ENCODE data around the gene PPT2.

Gene PPT2

DNA sequence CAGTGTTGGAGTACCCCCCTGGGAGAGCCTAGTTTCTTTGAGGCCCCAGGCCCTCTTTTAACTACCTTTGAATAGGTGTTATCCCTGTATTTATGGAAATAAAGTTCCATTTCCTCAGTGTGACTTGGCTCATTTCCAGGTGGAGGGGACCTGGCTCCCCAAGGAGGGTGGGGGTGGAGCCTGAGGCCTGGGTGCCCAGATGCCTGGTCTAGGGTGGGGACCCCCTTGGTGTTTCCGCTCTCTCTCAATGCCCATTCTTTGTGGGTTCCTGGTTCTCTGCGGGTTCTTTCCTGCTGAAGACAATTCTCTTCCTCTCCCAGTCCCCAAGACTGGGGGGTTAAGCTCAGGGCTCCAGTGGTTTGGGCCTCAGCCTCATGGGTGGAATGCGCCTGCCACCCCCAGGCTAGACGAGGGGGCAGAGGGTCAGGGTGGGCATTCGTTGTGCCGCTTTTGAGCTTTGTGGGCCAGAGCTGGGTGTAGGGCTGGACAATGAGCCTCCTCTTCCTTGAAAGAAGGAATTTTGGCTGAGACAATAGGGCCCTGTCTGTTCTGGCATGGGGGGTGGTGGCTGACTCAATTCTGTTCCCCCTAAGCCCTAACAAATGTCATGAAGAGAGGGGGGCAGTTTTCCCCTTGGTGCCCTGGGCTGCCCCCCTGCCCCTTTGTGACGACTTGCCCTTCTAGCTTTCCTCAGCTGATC lies 9.8 kb downstream of the PPT2 start:
- no peaks in the 10 kb centered on the region for H3K36me3 ChIP-seq (ENCODE audit: control insufficient read depth, insufficient read depth, low read length)
- H3K4me3 ChIP-seq (ENCODE audit: low read length): no peak overlapping the region
- no peaks in the 10 kb centered on the region for H3K27me3 ChIP-seq (ENCODE audit: control insufficient read depth, insufficient read depth, low read length)
- H3K9ac ChIP-seq (ENCODE audit: low read length): no peak overlapping the region
- H3K4me1 ChIP-seq (ENCODE audit: control insufficient read depth, insufficient read depth, low read length): peaks cover 21% of the 10 kb centered on the region
- no peaks in the 10 kb centered on the region for H3K9me3 ChIP-seq (ENCODE audit: control insufficient read depth, low read length)

- no peaks in the 10 kb centered on the region for H3K27me3 ChIP-seq (ENCODE audit: control insufficient read depth, insufficient read depth, low read length)
- no peak within 1 kb of the TSS for H3K9ac ChIP-seq (ENCODE audit: low read length)
- no peak within 1 kb of the TSS for H3K4me3 ChIP-seq (ENCODE audit: low read length)
- H3K4me1 ChIP-seq (ENCODE audit: control insufficient read depth, insufficient read depth, low read length): peaks cover 26% of the 10 kb centered on the region
- no peaks in the 10 kb centered on the region for H3K9me3 ChIP-seq (ENCODE audit: control insufficient read depth, low read length)
- no peaks in the 10 kb centered on the region for H3K36me3 ChIP-seq (ENCODE audit: control insufficient read depth, insufficient read depth, low read length)
These were observed 10.4 kb downstream of the PPT2 start, which contains the start of gene EGFL8 for GRCh38 chr6:32164295-32164694. Gene EGFL8 (plus strand): TSS chr6:32164595. CDS start chr6:32166166, 1,571 bp downstream.

DNA sequence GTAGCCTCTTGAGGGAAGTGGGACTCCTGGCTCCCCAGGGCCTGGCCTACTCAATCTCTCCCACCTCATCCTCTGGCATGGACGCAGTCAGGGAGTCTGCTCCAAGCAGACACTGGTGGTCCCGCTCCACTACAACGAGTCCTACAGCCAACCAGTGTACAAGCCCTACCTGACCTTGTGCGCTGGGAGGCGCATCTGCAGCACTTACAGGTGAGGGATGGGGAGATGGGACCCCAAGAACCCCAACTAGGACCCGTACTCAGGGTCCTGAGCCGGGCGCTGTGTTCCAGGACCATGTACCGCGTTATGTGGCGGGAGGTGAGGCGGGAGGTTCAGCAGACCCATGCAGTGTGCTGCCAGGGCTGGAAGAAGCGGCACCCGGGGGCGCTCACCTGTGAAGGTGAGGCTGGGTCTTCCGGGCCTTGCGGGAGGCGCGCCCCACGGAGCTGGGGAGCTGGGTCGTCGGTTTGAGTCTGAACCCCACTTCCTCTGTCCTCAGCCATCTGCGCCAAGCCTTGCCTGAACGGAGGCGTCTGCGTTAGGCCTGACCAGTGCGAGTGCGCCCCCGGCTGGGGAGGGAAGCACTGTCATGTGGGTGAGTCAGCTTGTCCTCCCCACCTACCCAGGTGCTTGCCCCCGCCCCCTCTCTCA lies 12.6 kb downstream of the PPT2 start:
- Histone ChIP-seq H3K36me3 (ENCODE audit: control insufficient read depth, insufficient read depth, low read length) (no peaks in the 10 kb centered on the region), H3K4me1 (ENCODE audit: control insufficient read depth, insufficient read depth, low read length) (peaks cover 35% of the 10 kb centered on the region), H3K9me3 (ENCODE audit: control insufficient read depth, low read length) (no peaks in the 10 kb centered on the region), H3K9ac (ENCODE audit: low read length) (no peak overlapping the region), H3K27me3 (ENCODE audit: control insufficient read depth, insufficient read depth, low read length) (no peaks in the 10 kb centered on the region), H3K4me3 (ENCODE audit: low read length) (no peak overlapping the region)

GRCh38 chr6:32167154-32167760 lies 13.3 kb downstream of the PPT2 start:
- no peaks in the 10 kb centered on the region for H3K36me3 ChIP-seq (ENCODE audit: control insufficient read depth, insufficient read depth, low read length)

GRCh38 chr6:32167761-32168262 lies 13.9 kb downstream of the PPT2 start:
- Histone ChIP-seq H3K27me3 (ENCODE audit: control insufficient read depth, insufficient read depth, low read length) (no peaks in the 10 kb centered on the region), H3K9me3 (ENCODE audit: control insufficient read depth, low read length) (no peaks in the 10 kb centered on the region), H3K4me3 (ENCODE audit: low read length) (no peak overlapping the region), H3K4me1 (ENCODE audit: control insufficient read depth, insufficient read depth, low read length) (peaks cover 35% of the 10 kb centered on the region), H3K9ac (ENCODE audit: low read length) (peak overlapping the region; percentile 24), H3K36me3 (ENCODE audit: control insufficient read depth, insufficient read depth, low read length) (no peaks in the 10 kb centered on the region)

More at GRCh38 chr6:32167154-32167760, 13.3 kb downstream of the PPT2 start:
- H3K27me3 ChIP-seq (ENCODE audit: control insufficient read depth, insufficient read depth, low read length): no peaks in the 10 kb centered on the region
- no peak overlapping the region for H3K4me3 ChIP-seq (ENCODE audit: low read length)
- H3K9ac ChIP-seq (ENCODE audit: low read length): peak overlapping the region; percentile 24
- H3K4me1 ChIP-seq (ENCODE audit: control insufficient read depth, insufficient read depth, low read length): peaks cover 35% of the 10 kb centered on the region
- no peaks in the 10 kb centered on the region for H3K9me3 ChIP-seq (ENCODE audit: control insufficient read depth, low read length)

DNA sequence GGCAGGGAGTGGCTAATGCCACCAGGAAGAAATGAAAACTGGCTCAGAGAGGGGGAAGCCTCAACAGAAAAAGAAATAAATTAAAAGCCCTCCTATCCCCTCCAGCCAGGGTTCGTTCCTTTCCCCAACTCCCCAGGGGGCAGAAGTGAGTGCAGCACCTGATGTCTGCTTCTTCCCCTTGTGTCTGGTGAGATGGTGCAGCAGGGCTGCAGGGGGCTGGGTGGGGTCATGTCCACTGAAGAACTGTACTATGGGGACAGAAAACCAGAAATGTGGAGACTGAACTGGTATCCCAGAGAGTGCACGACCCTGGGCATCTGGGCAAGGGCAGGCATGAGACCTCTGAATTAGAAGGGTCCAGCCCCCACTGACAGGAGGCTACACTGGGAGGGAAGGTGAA lies 14.4 kb downstream of the PPT2 start:
- Histone ChIP-seq H3K36me3 (ENCODE audit: control insufficient read depth, insufficient read depth, low read length) (no peaks in the 10 kb centered on the region), H3K27me3 (ENCODE audit: control insufficient read depth, insufficient read depth, low read length) (no peaks in the 10 kb centered on the region), H3K9me3 (ENCODE audit: control insufficient read depth, low read length) (no peaks in the 10 kb centered on the region), H3K4me3 (ENCODE audit: low read length) (no peak overlapping the region), H3K9ac (ENCODE audit: low read length) (peak overlapping the region; percentile 24), H3K4me1 (ENCODE audit: control insufficient read depth, insufficient read depth, low read length) (peaks cover 35% of the 10 kb centered on the region)

GRCh38 chr6:32168807-32169591 lies 15.1 kb downstream of the PPT2 start:
- Histone ChIP-seq H3K4me3 (ENCODE audit: low read length) (no peak overlapping the region), H3K4me1 (ENCODE audit: control insufficient read depth, insufficient read depth, low read length) (peaks cover 35% of the 10 kb centered on the region), H3K9me3 (ENCODE audit: control insufficient read depth, low read length) (no peaks in the 10 kb centered on the region), H3K9ac (ENCODE audit: low read length) (peak overlapping the region; percentile 9), H3K36me3 (ENCODE audit: control insufficient read depth, insufficient read depth, low read length) (no peaks in the 10 kb centered on the region), H3K27me3 (ENCODE audit: control insufficient read depth, insufficient read depth, low read length) (no peaks in the 10 kb centered on the region)

GRCh38 chr6:32170294-32170693 lies 16.4 kb downstream of the PPT2 start:
- no peaks in the 10 kb centered on the region for H3K27me3 ChIP-seq (ENCODE audit: control insufficient read depth, insufficient read depth, low read length)
- no peaks in the 10 kb centered on the region for H3K36me3 ChIP-seq (ENCODE audit: control insufficient read depth, insufficient read depth, low read length)
- H3K9me3 ChIP-seq (ENCODE audit: control insufficient read depth, low read length): no peaks in the 10 kb centered on the region
- H3K4me3 ChIP-seq (ENCODE audit: low read length): no peak overlapping the region
- H3K9ac ChIP-seq (ENCODE audit: low read length): no peak overlapping the region
- peaks cover 43% of the 10 kb centered on the region for H3K4me1 ChIP-seq (ENCODE audit: control insufficient read depth, insufficient read depth, low read length)

GRCh38 chr6:32171234-32171633 lies 17.3 kb downstream of the PPT2 start:
- H3K36me3 ChIP-seq (ENCODE audit: control insufficient read depth, insufficient read depth, low read length): no peaks in the 10 kb centered on the region
- no peaks in the 10 kb centered on the region for H3K27me3 ChIP-seq (ENCODE audit: control insufficient read depth, insufficient read depth, low read length)
- peaks cover 48% of the 10 kb centered on the region for H3K4me1 ChIP-seq (ENCODE audit: control insufficient read depth, insufficient read depth, low read length)
- no peak overlapping the region for H3K4me3 ChIP-seq (ENCODE audit: low read length)
- no peak overlapping the region for H3K9ac ChIP-seq (ENCODE audit: low read length)
- H3K9me3 ChIP-seq (ENCODE audit: control insufficient read depth, low read length): no peaks in the 10 kb centered on the region

DNA sequence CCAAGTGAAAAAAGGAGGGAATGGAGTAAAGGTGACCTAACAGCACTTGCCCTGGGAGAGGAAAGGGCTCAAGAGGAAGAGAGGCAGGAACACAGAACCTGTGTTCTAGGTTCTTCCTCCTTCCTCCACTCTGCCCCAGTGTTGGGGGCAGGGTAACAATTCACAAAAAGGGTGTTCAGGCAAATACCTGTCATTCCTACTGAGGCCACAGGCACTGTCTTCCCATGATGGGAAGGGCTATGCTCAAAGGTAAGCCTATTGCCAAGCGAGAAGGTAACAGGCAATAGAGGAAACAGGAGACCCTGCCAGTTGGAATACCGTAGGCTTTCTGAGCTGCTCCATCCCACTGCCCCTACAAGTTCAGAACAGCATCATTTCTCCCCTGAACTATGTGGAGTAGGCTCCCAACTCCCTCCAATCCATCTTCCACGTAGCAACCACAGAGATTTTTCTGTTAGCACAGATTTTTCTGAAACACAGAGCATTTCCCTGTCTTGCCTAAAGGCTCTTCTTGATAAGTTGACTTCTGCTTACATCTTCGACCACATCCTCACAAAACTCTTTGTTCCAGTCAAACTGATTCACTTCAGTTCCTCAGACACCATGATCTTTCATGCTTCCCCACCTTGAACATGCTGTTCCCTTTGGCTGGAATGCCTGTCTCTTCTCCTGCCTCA lies 19.2 kb downstream of the PPT2 start:
- Histone ChIP-seq H3K9me3 (ENCODE audit: control insufficient read depth, low read length) (no peaks in the 10 kb centered on the region), H3K36me3 (ENCODE audit: control insufficient read depth, insufficient read depth, low read length) (no peaks in the 10 kb centered on the region), H3K4me1 (ENCODE audit: control insufficient read depth, insufficient read depth, low read length) (peaks cover 44% of the 10 kb centered on the region), H3K9ac (ENCODE audit: low read length) (no peak overlapping the region), H3K4me3 (ENCODE audit: low read length) (no peak overlapping the region), H3K27me3 (ENCODE audit: control insufficient read depth, insufficient read depth, low read length) (no peaks in the 10 kb centered on the region)

- no peak overlapping the region for H3K9ac ChIP-seq (ENCODE audit: low read length)
- H3K4me3 ChIP-seq (ENCODE audit: low read length): no peak overlapping the region
- no peaks in the 10 kb centered on the region for H3K9me3 ChIP-seq (ENCODE audit: control insufficient read depth, low read length)
- H3K27me3 ChIP-seq (ENCODE audit: control insufficient read depth, insufficient read depth, low read length): no peaks in the 10 kb centered on the region
- peaks cover 39% of the 10 kb centered on the region for H3K4me1 ChIP-seq (ENCODE audit: control insufficient read depth, insufficient read depth, low read length)
- no peaks in the 10 kb centered on the region for H3K36me3 ChIP-seq (ENCODE audit: control insufficient read depth, insufficient read depth, low read length)
These were observed 20.5 kb downstream of the PPT2 start for GRCh38 chr6:32174416-32174815.

All from mucosa of stomach (tissue), 1 donor.